SK-N-SH treated with all-trans-retinoic acid at 6 μM for 48 hours (cell line): ENCODE results near the gene MID1.

Experiments used
- ATAC-seq: fragments of 200-7000 bp; cut with Tn5 transposase; 3 replicates; pipeline ENCODE4 v1.9.1; 2020; ENCODE audit warnings: mild to moderate bottlenecking, moderate library complexity
- ARNTL ChIP-seq: fragments of 450-650 bp; formaldehyde crosslinking; IDR thresholded peaks from 2 replicates; pipeline ENCODE4 v1.5.0; 2020; ENCODE audit warnings: low read depth, mild to moderate bottlenecking, moderate library complexity, borderline replicate concordance
- BACH2 ChIP-seq: fragments of 250-450 bp; sonication (Bioruptor Pico); IDR thresholded peaks from 2 replicates; pipeline ENCODE4 v1.9.0; 2021; ENCODE audit warnings: mild to moderate bottlenecking, borderline replicate concordance
- CREB5 ChIP-seq: fragments of 250-450 bp; sonication (Bioruptor Pico); IDR thresholded peaks from 2 replicates; pipeline ENCODE4 v1.5.1; 2020; ENCODE audit warnings: low read depth, mild to moderate bottlenecking, moderate library complexity
- CSDC2 ChIP-seq: fragments of 250-450 bp; sonication (Bioruptor Pico); IDR thresholded peaks from 2 replicates; pipeline ENCODE4 v1.5.0; 2020; ENCODE audit warnings: mild to moderate bottlenecking, moderate library complexity
- CSRNP3 ChIP-seq: fragments of 250-450 bp; sonication (Bioruptor Pico); IDR thresholded peaks from 2 replicates; pipeline ENCODE4 v1.5.1; 2021; ENCODE audit warnings: mild to moderate bottlenecking, moderate library complexity
- ESRRG ChIP-seq: fragments of 250-450 bp; sonication (Bioruptor Pico); IDR thresholded peaks from 2 replicates; pipeline ENCODE4 v1.6.1; 2021; ENCODE audit warnings: mild to moderate bottlenecking
- GLIS3 ChIP-seq: fragments of 250-450 bp; sonication (Bioruptor Pico); IDR thresholded peaks from 2 replicates; pipeline ENCODE4 v1.5.0; 2020; ENCODE audit warnings: mild to moderate bottlenecking, moderate library complexity
- ISL1 ChIP-seq: fragments of 250-450 bp; sonication (Bioruptor Pico); IDR thresholded peaks from 2 replicates; pipeline ENCODE4 v2.1.2; 2022; ENCODE audit warnings: mild to moderate bottlenecking, moderate library complexity
- OSR1 ChIP-seq: fragments of 250-450 bp; sonication (Bioruptor Pico); IDR thresholded peaks from 2 replicates; pipeline ENCODE4 v1.8.0; 2022; ENCODE audit warnings: moderate library complexity, mild to moderate bottlenecking, inconsistent platforms
- PATZ1 ChIP-seq: fragments of 250-450 bp; sonication (Bioruptor Pico); IDR thresholded peaks from 2 replicates; pipeline ENCODE4 v1.8.0; 2020; ENCODE audit warnings: mild to moderate bottlenecking, moderate library complexity, borderline replicate concordance
- POU6F1 ChIP-seq: fragments of 250-450 bp; sonication (Bioruptor Pico); IDR thresholded peaks from 2 replicates; pipeline ENCODE4 v1.8.0; 2021; ENCODE audit warnings: low read depth, mild to moderate bottlenecking, moderate library complexity, borderline replicate concordance
- PPARA ChIP-seq: fragments of 250-450 bp; sonication (Bioruptor Pico); IDR thresholded peaks from 2 replicates; pipeline ENCODE4 v1.5.0; 2020; ENCODE audit warnings: mild to moderate bottlenecking, borderline replicate concordance
- RARB ChIP-seq: fragments of 250-450 bp; sonication (Bioruptor Pico); IDR thresholded peaks from 2 replicates; pipeline ENCODE4 v1.8.0; 2021; ENCODE audit warnings: mild to moderate bottlenecking, moderate library complexity
- SNAI2 ChIP-seq: fragments of 250-450 bp; sonication (Bioruptor Pico); IDR thresholded peaks from 2 replicates; pipeline ENCODE4 v1.5.0; 2020; ENCODE audit warnings: mild to moderate bottlenecking, moderate library complexity
- TCF4 ChIP-seq: fragments of 250-450 bp; sonication (Bioruptor Pico); IDR thresholded peaks from 2 replicates; pipeline ENCODE4 v1.8.0; 2021; ENCODE audit warnings: mild to moderate bottlenecking, moderate library complexity, borderline replicate concordance
- TOX ChIP-seq: fragments of 250-450 bp; sonication (Bioruptor Pico); IDR thresholded peaks from 2 replicates; pipeline ENCODE4 v1.8.0; 2021; ENCODE audit warnings: mild to moderate bottlenecking, moderate library complexity, borderline replicate concordance
- ZC3H10 ChIP-seq: fragments of 250-450 bp; sonication (Bioruptor Pico); IDR thresholded peaks from 2 replicates; pipeline ENCODE4 v1.5.1; 2021; ENCODE audit warnings: mild to moderate bottlenecking, moderate library complexity
- ZFP3 ChIP-seq: fragments of 250-450 bp; sonication (Bioruptor Pico); IDR thresholded peaks from 2 replicates; pipeline ENCODE4 v1.5.0; 2020; ENCODE audit warnings: mild to moderate bottlenecking, moderate library complexity
- ZFP30 ChIP-seq: fragments of 450-650 bp; formaldehyde crosslinking; IDR thresholded peaks from 2 replicates; pipeline ENCODE4 v1.5.0; 2022; ENCODE audit warnings: mild to moderate bottlenecking, moderate library complexity
- ZNF565 ChIP-seq: fragments of 450-650 bp; formaldehyde crosslinking; conservative IDR thresholded peaks from 2 replicates; pipeline ENCODE4 v1.5.0; 2020; ENCODE audit warnings: low read depth, mild to moderate bottlenecking, moderate library complexity
- ZNF70 ChIP-seq: fragments of 450-650 bp; formaldehyde crosslinking; IDR thresholded peaks from 2 replicates; pipeline ENCODE4 v1.5.0; 2020; ENCODE audit warnings: mild to moderate bottlenecking, moderate library complexity
- ZNF8 ChIP-seq: fragments of 450-650 bp; formaldehyde crosslinking; IDR thresholded peaks from 2 replicates; pipeline ENCODE4 v1.5.0; 2020; ENCODE audit warnings: mild to moderate bottlenecking, moderate library complexity

Gene MID1

GRCh38 chrX:10519278-10519677 lies 101.1 kb downstream of the MID1 start:
- ATAC-seq, result no peak
- no peak for TF ChIP-seq ZNF565 (CRISPR knock-in tag)
- TF ChIP-seq ZC3H10, result no peak
- no peak for TF ChIP-seq PATZ1 (CRISPR knock-in tag)
- no peak for TF ChIP-seq ISL1 (CRISPR knock-in tag)
- no peak for TF ChIP-seq CSRNP3 (CRISPR knock-in tag)
- TF ChIP-seq ZFP30 (CRISPR knock-in tag), result no peak
- TF ChIP-seq ARNTL (CRISPR knock-in tag), result no peak
- TF ChIP-seq PPARA (CRISPR knock-in tag), result no peak
- no peak for TF ChIP-seq OSR1 (CRISPR knock-in tag)
- TF ChIP-seq BACH2 (CRISPR knock-in tag), result no peak
- no peak for TF ChIP-seq ZNF70
- TF ChIP-seq, all 23 proteins: peak for 0

- no peak for ATAC-seq
- TF ChIP-seq TCF4 (CRISPR knock-in tag), result no peak
- no peak for TF ChIP-seq GLIS3 (CRISPR knock-in tag)
Measured at GRCh38 chrX:10518073-10518472, 102.3 kb downstream of the MID1 start.

- TF ChIP-seq ZFP3 (no peak), ISL1 (CRISPR knock-in tag) (peak; percentile 58)
- no peak for ATAC-seq
Measured at GRCh38 chrX:10516781-10517322, 103.5 kb downstream of the MID1 start.

- ATAC-seq, result no peak
- TF ChIP-seq TOX (no peak), ZC3H10 (no peak), ZNF8 (CRISPR knock-in tag) (no peak)
Measured at GRCh38 chrX:10514891-10515290, 105.5 kb downstream of the MID1 start.

- no peak for TF ChIP-seq ZNF565 (CRISPR knock-in tag)
- no peak for TF ChIP-seq PATZ1 (CRISPR knock-in tag)
- TF ChIP-seq SNAI2, result no peak
- TF ChIP-seq ZC3H10, result no peak
- no peak for TF ChIP-seq OSR1 (CRISPR knock-in tag)
- no peak for TF ChIP-seq ZNF70
- TF ChIP-seq CSDC2 (CRISPR knock-in tag), result no peak
- TF ChIP-seq ZNF8 (CRISPR knock-in tag), result no peak
- no peak for TF ChIP-seq RARB (CRISPR knock-in tag)
- no peak for TF ChIP-seq CREB5 (CRISPR knock-in tag)
- TF ChIP-seq ESRRG (CRISPR knock-in tag), result no peak
- TF ChIP-seq PPARA (CRISPR knock-in tag), result no peak
- no peak for TF ChIP-seq ISL1 (CRISPR knock-in tag)
- no peak for TF ChIP-seq ZFP30 (CRISPR knock-in tag)
- TF ChIP-seq TCF4 (CRISPR knock-in tag), result no peak
- TF ChIP-seq BACH2 (CRISPR knock-in tag), result no peak
- TF ChIP-seq POU6F1, result no peak
- ATAC-seq, result no peak
Measured at GRCh38 chrX:10513974-10514373, 106.4 kb downstream of the MID1 start.
